NCI-H2029 (cell line): Measurements from ENCODE around the gene GDPD4.

Experiments used
- DNase-seq: peaks from one replicate; lab custom pipeline; 2025; lab: John Stamatoyannopoulos, UW

The GDPD4 gene

GRCh38 chr11:77294040-77294439 lies 7.4 kb downstream of the GDPD4 start:
- no peak for DNase-seq

- DNase-seq = no peak
These were observed 11.7 kb downstream of the GDPD4 start for GRCh38 chr11:77289737-77290136.

- no peak for DNase-seq
These were observed 13.7 kb downstream of the GDPD4 start for GRCh38 chr11:77287615-77288273.

GRCh38 chr11:77287136-77287535 lies 14.3 kb downstream of the GDPD4 start:
- no peak for DNase-seq

GRCh38 chr11:77284476-77285468 lies 16.7 kb downstream of the GDPD4 start:
- DNase-seq = no peak

- no peak for DNase-seq
These were observed 18.4 kb downstream of the GDPD4 start for GRCh38 chr11:77283101-77283500.

- DNase-seq = no peak
These were observed 22.6 kb downstream of the GDPD4 start for GRCh38 chr11:77278595-77279506.

- DNase-seq = no peak
These were observed 25.2 kb downstream of the GDPD4 start for GRCh38 chr11:77276271-77276670.

GRCh38 chr11:77270921-77271320 lies 30.6 kb downstream of the GDPD4 start:
- no peak for DNase-seq

- no peak for DNase-seq
These were observed 31.9 kb downstream of the GDPD4 start for GRCh38 chr11:77269484-77270123.

GRCh38 chr11:77267962-77268361 lies 33.5 kb downstream of the GDPD4 start:
- DNase-seq = no peak

GRCh38 chr11:77266766-77267165 lies 34.7 kb downstream of the GDPD4 start:
- DNase-seq = no peak

- no peak for DNase-seq
These were observed 38.7 kb downstream of the GDPD4 start for GRCh38 chr11:77262803-77263202.

- no peak for DNase-seq
These were observed 41.8 kb downstream of the GDPD4 start for GRCh38 chr11:77259641-77260040.

GRCh38 chr11:77253690-77254089 lies 47.8 kb downstream of the GDPD4 start:
- DNase-seq = no peak

- DNase-seq = peak; percentile 35
These were observed 48.8 kb downstream of the GDPD4 start for GRCh38 chr11:77252555-77253270.

- DNase-seq = no peak
These were observed 50.4 kb downstream of the GDPD4 start for GRCh38 chr11:77250881-77251640.

- DNase-seq = no peak
These were observed 52.1 kb downstream of the GDPD4 start for GRCh38 chr11:77249427-77249826.

- no peak for DNase-seq
These were observed 57.0 kb downstream of the GDPD4 start for GRCh38 chr11:77244277-77245027.
